GM21526 (cell line): ENCODE data around the gene SP140.
A peak's percentile ranks its signal among the peaks of the same experiment; 100 is the strongest.
"Not testable (repeated sequence)": the region's sequence is repeated elsewhere in the genome, so short reads cannot be mapped to it uniquely, and the experiment has no call there.

Experiments used
- ATAC-seq: cut with Tn5 transposase; IDR thresholded peaks from one replicate; pipeline ENCODE4 v1.9.1; 2021; ENCODE audit warnings: moderate library complexity; ENCODE audit not compliant: unreplicated experiment, low FRiP score

SP140 gene

GRCh38 chr2:230269715-230270114 lies 44.2 kb downstream of the SP140 start:
- no peak for ATAC-seq

GRCh38 chr2:230282936-230283335 lies 57.4 kb downstream of the SP140 start:
- ATAC-seq: no peak

- no peak for ATAC-seq
Observed at GRCh38 chr2:230286048-230286447, 60.5 kb downstream of the SP140 start.

- not testable (repeated sequence) for ATAC-seq
Observed at GRCh38 chr2:230289311-230289710, 63.8 kb downstream of the SP140 start.

GRCh38 chr2:230295192-230295591 lies 69.7 kb downstream of the SP140 start:
- no peak for ATAC-seq

GRCh38 chr2:230296917-230297316 lies 71.4 kb downstream of the SP140 start:
- no peak for ATAC-seq

GRCh38 chr2:230299618-230300017 lies 74.1 kb downstream of the SP140 start:
- no peak for ATAC-seq

GRCh38 chr2:230305416-230306275 lies 80.1 kb downstream of the SP140 start:
- no peak for ATAC-seq

- ATAC-seq: no peak
Observed at GRCh38 chr2:230306474-230306873, 80.9 kb downstream of the SP140 start.

- ATAC-seq: no peak
Observed at GRCh38 chr2:230307485-230307884, 81.9 kb downstream of the SP140 start.

- no peak for ATAC-seq
Observed at GRCh38 chr2:230308402-230309000, 83.0 kb downstream of the SP140 start.

- not testable (repeated sequence) for ATAC-seq
Observed at GRCh38 chr2:230310792-230311191, 85.3 kb downstream of the SP140 start.

GRCh38 chr2:230311634-230312033 lies 86.1 kb downstream of the SP140 start:
- not testable (repeated sequence) for ATAC-seq

GRCh38 chr2:230312638-230313037 lies 87.1 kb downstream of the SP140 start:
- ATAC-seq: no peak

- ATAC-seq: no peak
Observed at GRCh38 chr2:230317366-230317765, 91.8 kb downstream of the SP140 start.

GRCh38 chr2:230318190-230319121 lies 92.9 kb downstream of the SP140 start:
- ATAC-seq: peak; percentile 42

- ATAC-seq: peak; percentile 81
Observed at GRCh38 chr2:230319211-230319862, 93.8 kb downstream of the SP140 start.

GRCh38 chr2:230321031-230321430 lies 95.5 kb downstream of the SP140 start:
- no peak for ATAC-seq

GRCh38 chr2:230322561-230323384 lies 97.2 kb downstream of the SP140 start:
- no peak for ATAC-seq
